H9 (cell line): ENCODE results near the gene SRP19. TPM values are rescaled to one million over a fixed set of nuclear protein-coding genes. Genes with fewer than 3 reads are reported as not detected.

Source experiments
- DNase-seq: peaks from one replicate; pipeline ENCODE4 v3.0.0-alpha.2; 2017
- H2AFZ ChIP-seq: one replicate; pipeline ENCODE4 v1.6.1; 2013; ENCODE audit warnings: mild to moderate bottlenecking, low read length, control low read depth, moderate library complexity
- H2AK5ac ChIP-seq: 2 replicates; pipeline ENCODE4 v1.6.1; 2013; ENCODE audit warnings: low read length, control low read depth, mixed read lengths; ENCODE audit not compliant: insufficient read length
- H2BK120ac ChIP-seq: one replicate; pipeline ENCODE4 v1.6.1; 2013; ENCODE audit warnings: low read depth, mild to moderate bottlenecking, low read length, control low read depth, inconsistent platforms; ENCODE audit not compliant: poor library complexity, severe bottlenecking
- H2BK12ac ChIP-seq: 2 replicates; pipeline ENCODE4 v1.6.1; 2013; ENCODE audit warnings: low read length, control low read depth, mixed read lengths, low read depth; ENCODE audit not compliant: insufficient read length
- H2BK15ac ChIP-seq: 2 replicates; pipeline ENCODE4 v1.6.1; 2013; ENCODE audit warnings: low read depth, low read length, control low read depth
- H2BK20ac ChIP-seq: one replicate; pipeline ENCODE4 v1.6.1; 2013; ENCODE audit warnings: low read depth, mild to moderate bottlenecking, low read length, control low read depth, inconsistent platforms; ENCODE audit not compliant: poor library complexity, severe bottlenecking
- H2BK5ac ChIP-seq: 2 replicates; pipeline ENCODE4 v1.6.1; 2013; ENCODE audit warnings: low read length, control low read depth, mixed read lengths; ENCODE audit not compliant: insufficient read length
- H3K14ac ChIP-seq: 2 replicates; pipeline ENCODE4 v1.6.1; 2013; ENCODE audit warnings: low read length, control low read depth; ENCODE audit not compliant: insufficient read depth
- H3K18ac ChIP-seq: 2 replicates; pipeline ENCODE4 v1.6.1; 2013; ENCODE audit warnings: low read depth, mild to moderate bottlenecking, mixed read lengths, low read length, control low read depth; ENCODE audit not compliant: insufficient read length
- H3K23ac ChIP-seq: 2 replicates; pipeline ENCODE4 v1.6.1; 2013; ENCODE audit warnings: low read length, control low read depth, mixed read lengths, low read depth; ENCODE audit not compliant: insufficient read length
- H3K23me2 ChIP-seq: 2 replicates; pipeline ENCODE4 v1.6.1; 2013; ENCODE audit warnings: low read depth, mild to moderate bottlenecking, mixed read lengths, low read length, control low read depth; ENCODE audit not compliant: insufficient read length, poor library complexity, severe bottlenecking
- H3K27ac ChIP-seq: 2 replicates; pipeline ENCODE4 v1.5.1; 2013; ENCODE audit warnings: low read length, control low read depth, mixed read lengths, low read depth; ENCODE audit not compliant: insufficient read length
- H3K27me3 ChIP-seq: 2 replicates; pipeline ENCODE4 v1.6.1; 2013; ENCODE audit warnings: low read length, control low read depth, inconsistent platforms; ENCODE audit not compliant: insufficient read depth
- H3K4ac ChIP-seq: 2 replicates; pipeline ENCODE4 v1.6.1; 2013; ENCODE audit warnings: low read depth, mild to moderate bottlenecking, control low read depth, inconsistent platforms, low read length, moderate library complexity
- H3K4me1 ChIP-seq: 2 replicates; pipeline ENCODE4 v1.6.1; 2013; ENCODE audit warnings: low read length, control low read depth, inconsistent platforms; ENCODE audit not compliant: insufficient read depth
- H3K4me2 ChIP-seq: 2 replicates; pipeline ENCODE4 v1.6.1; 2013; ENCODE audit warnings: low read length, control low read depth, mixed read lengths; ENCODE audit not compliant: insufficient read length, insufficient read depth
- H3K56ac ChIP-seq: 2 replicates; pipeline ENCODE4 v1.6.1; 2013; ENCODE audit warnings: low read depth, mild to moderate bottlenecking, mixed read lengths, low read length, control low read depth; ENCODE audit not compliant: insufficient read length
- H3K79me1 ChIP-seq: 2 replicates; pipeline ENCODE4 v1.6.1; 2013; ENCODE audit warnings: low read depth, mild to moderate bottlenecking, moderate library complexity, low read length, control low read depth, inconsistent platforms; ENCODE audit not compliant: insufficient read depth, poor library complexity, severe bottlenecking
- H3K79me2 ChIP-seq: 2 replicates; pipeline ENCODE4 v1.6.1; 2013; ENCODE audit warnings: low read length, control low read depth, inconsistent platforms; ENCODE audit not compliant: insufficient read depth
- H3K9ac ChIP-seq: 2 replicates; pipeline ENCODE4 v1.6.1; 2013; ENCODE audit warnings: low read length, control low read depth, mixed read lengths; ENCODE audit not compliant: insufficient read length; ENCODE audit errors: extremely low read depth
- H3K9me3 ChIP-seq: one replicate; pipeline ENCODE4 v1.6.1; 2013; ENCODE audit warnings: low read depth, low read length, inconsistent platforms; ENCODE audit not compliant: control insufficient read depth
- H3T11ph ChIP-seq: one replicate; pipeline ENCODE4 v1.6.1; 2013; ENCODE audit warnings: mild to moderate bottlenecking, low read length, control low read depth, inconsistent platforms
- H4K20me1 ChIP-seq: one replicate; pipeline ENCODE4 v1.6.1; 2013; ENCODE audit not compliant: control insufficient read depth, insufficient read length, insufficient read depth
- H4K5ac ChIP-seq: 2 replicates; pipeline ENCODE4 v1.6.1; 2013; ENCODE audit warnings: low read depth, mild to moderate bottlenecking, mixed read lengths, low read length, control low read depth; ENCODE audit not compliant: insufficient read length
- H4K8ac ChIP-seq: replicated peaks from 2 replicates; pipeline ENCODE4 v1.6.1; 2013; ENCODE audit warnings: low read length, control low read depth, mixed read lengths, low read depth; ENCODE audit not compliant: insufficient read length
- H4K91ac ChIP-seq: 2 replicates; pipeline ENCODE4 v1.6.1; 2013; ENCODE audit warnings: low read depth, mild to moderate bottlenecking, moderate library complexity, mixed read lengths, low read length, control low read depth; ENCODE audit not compliant: insufficient read length
- H3K27ac Mint-ChIP-seq, 3 experiments: 2 replicates in 2 of 3; 3 replicates in 1 of 3; pipeline ENCODE4 v1.8.0; 2020 to 2021; ENCODE audit warnings: mixed read lengths in 3 of 3, mild to moderate bottlenecking in 1 of 3, moderate library complexity in 1 of 3
- H3K27me3 Mint-ChIP-seq: 2 replicates; pipeline ENCODE4 v1.8.0; 2021; ENCODE audit warnings: low read depth, mild to moderate bottlenecking, moderate library complexity, mixed read lengths
- H3K36me3 Mint-ChIP-seq, 3 experiments: 2 replicates in 2 of 3; 3 replicates in 1 of 3; pipeline ENCODE4 v1.8.0; 2020 to 2021; ENCODE audit warnings: low read depth in 3 of 3, mixed read lengths in 3 of 3; ENCODE audit not compliant: insufficient read depth in 1 of 3
- H3K4me1 Mint-ChIP-seq, 2 experiments: 2 replicates each; pipeline ENCODE4 v1.8.0; 2020; ENCODE audit warnings: mixed read lengths in 2 of 2
- H3K4me3 Mint-ChIP-seq, 2 experiments: 2 replicates in 1 of 2; 3 replicates in 1 of 2; pipeline ENCODE4 v1.8.0; 2020 to 2021; ENCODE audit warnings: mild to moderate bottlenecking in 2 of 2, mixed read lengths in 2 of 2, moderate library complexity in 1 of 2
- H3K9me3 Mint-ChIP-seq, 2 experiments: 2 replicates in 1 of 2; 3 replicates in 1 of 2; pipeline ENCODE4 v1.8.0; 2020; ENCODE audit warnings: mild to moderate bottlenecking in 2 of 2, mixed read lengths in 2 of 2, moderate library complexity in 1 of 2
- CTCF ChIP-seq: fragments of 200-600 bp; sonication (generic); conservative IDR thresholded peaks from 3 replicates; pipeline ENCODE4 v1.8.0; 2021; ENCODE audit warnings: antibody characterized with exemption, mild to moderate bottlenecking
- WGBS: extraction: QIAGEN DNeasy Blood & Tissue Kit; methylation state at CpG from one replicate; pipeline ENCODE4 v1.1.7; 2013; ENCODE audit warnings: missing lambda C conversion rate, low lambda C conversion rate, mixed read lengths; ENCODE audit not compliant: insufficient read length; ENCODE audit errors: extremely low coverage; 5-methylcytosine and 5-hydroxymethylcytosine counted together
- total RNA-seq: library from RNA; stranded (reverse); gene quantifications from 2 replicates; pipeline ENCODE4 v1.2.1, GENCODE V29; 2021

The SRP19 gene
- total RNA-seq, 1 experiment from 2014 or later = 78.9 TPM

- Mint-ChIP-seq H3K36me3 (peaks cover 26 to 43% (median 27%) of the 10 kb centered on the region in 3 experiments), H3K27ac (peak overlapping the region in 1 of 3 experiments; percentile 54; a peak in 1 of 7 replicates), H3K4me1 (peaks cover 15 to 20% of the 10 kb centered on the region in 2 experiments), H3K4me3 (no peak overlapping the region), H3K9me3 (no peaks in the 10 kb centered on the region), H3K27me3 (no peaks in the 10 kb centered on the region)
- no peak for TF ChIP-seq CTCF
- H3K23ac ChIP-seq = no peak overlapping the region
- H3K4ac ChIP-seq = no peak overlapping the region
- no peak overlapping the region for H2BK20ac ChIP-seq
- H2BK12ac ChIP-seq = no peak overlapping the region
- H3K14ac ChIP-seq = no peak overlapping the region
- H3K79me1 ChIP-seq = no peaks in the 10 kb centered on the region
- H2BK5ac ChIP-seq = no peak overlapping the region
- H4K8ac ChIP-seq = no peak overlapping the region
- peaks cover under 1% of the 10 kb centered on the region; the same call in 1 of the 2 replicates for H3K4me1 ChIP-seq
- H4K91ac ChIP-seq = no peak overlapping the region
- H3T11ph ChIP-seq = no peak overlapping the region
- no peak overlapping the region for H4K5ac ChIP-seq
- H2BK15ac ChIP-seq = no peak overlapping the region
- no peak overlapping the region for H2AFZ ChIP-seq
- no peak for DNase-seq
- no peak overlapping the region for H3K27ac ChIP-seq
- H2BK120ac ChIP-seq = no peak overlapping the region
- H3K79me2 ChIP-seq = no peaks in the 10 kb centered on the region
- no peak overlapping the region for H2AK5ac ChIP-seq
- H4K20me1 ChIP-seq = no peaks in the 10 kb centered on the region
- no peak overlapping the region for H3K4me2 ChIP-seq
- H3K27me3 ChIP-seq = no peaks in the 10 kb centered on the region
- H3K23me2 ChIP-seq = no peaks in the 10 kb centered on the region
- H3K56ac ChIP-seq = no peak overlapping the region
- no peak overlapping the region for H3K18ac ChIP-seq
- H3K9ac ChIP-seq = no peak overlapping the region
- no peaks in the 10 kb centered on the region for H3K9me3 ChIP-seq
- WGBS = no CpG with 5 or more reads among the region's 1 CpG
These were observed 40.8 kb upstream of the SRP19 start for GRCh38 chr5:112820246-112820645.
